Right ventricle myocardium superior (tissue), 1 donor: ENCODE data around the gene UBE2G1. TPM values are rescaled to one million over a fixed set of nuclear protein-coding genes. Genes with fewer than 3 reads are reported as not detected.
A peak's percentile ranks its signal among the peaks of the same experiment; 100 is the strongest.

ENCODE experiments used
- ATAC-seq: fragments of 200-7000 bp; cut with Tn5 transposase; one replicate; pipeline ENCODE4 v1.9.1; 2020; ENCODE audit warnings: mild to moderate bottlenecking; ENCODE audit not compliant: poor library complexity
- DNase-seq: peaks from one replicate; pipeline ENCODE4 v3.0.0-alpha.2; 2020
- intact Hi-C: fragments of 100-400 bp; cut with DNase I; formaldehyde crosslinking; loops from one replicate; pipeline ENCODE4 v1.11.2; 2022
- long read RNA-seq: library from polyadenylated mRNA; unstranded; transcript quantifications from one replicate; pipeline ENCODE4 v2.0.0, GENCODE V29; 2021
- total RNA-seq: library from RNA; stranded (reverse); fragmentation: NEBNext Ultra II Directional; extraction: Animal tissue kit (Norgen Biotek cat#: 25700); gene quantifications from one replicate; pipeline ENCODE4 v1.2.1, GENCODE V29; 2021
- donor health status: DM: no; HTN: yes; CAD: no; lungs with severe emphysema.

Gene UBE2G1
- 107 TPM for total RNA-seq
- long read RNA-seq, transcript UBE2G1-204 (7 exons, 1,514 nt), result minor isoform, 7 of 197 reads
- long read RNA-seq, transcript UBE2G1-201 (6 exons, 3,974 nt), result major isoform, 153 of 197 reads
- long read RNA-seq, transcript UBE2G1-203 (5 exons, 984 nt), result minor isoform, 10 of 197 reads
- long read RNA-seq, partial matches to known transcripts, result 2 of 197 reads
- long read RNA-seq, other reads (novel, unspliced or antisense), result 24 of 197 reads

GRCh38 chr17:4366327-4367063 lies at the start of gene UBE2G1:
Gene UBE2G1, minus strand, starts transcription at chr17:4366675. Its CDS starts 359 bp downstream, at chr17:4366316.
- ATAC-seq, result peak; percentile 93
- intact Hi-C loops, result loop anchor here (5.0 to 10.0 kb wide), 2 partner anchors 62 to 149 kb away; no protein-coding TSS in a partner anchor
- DNase-seq, result peak; percentile 99

GRCh38 chr17:4412933-4413831 lies 46.7 kb upstream of the UBE2G1 start:
- peak; percentile 98 for ATAC-seq
- intact Hi-C loops, result loop anchor here (2.0 to 5.0 kb wide), 2 partner anchors 198 to 216 kb away; no protein-coding TSS in a partner anchor
- peak; percentile 96 for DNase-seq

GRCh38 chr17:4411201-4411600 lies 44.7 kb upstream of the UBE2G1 start:
- no peak for ATAC-seq
- intact Hi-C loops, result loop anchor here (5.0 kb wide), 1 partner anchor 214 kb away; no protein-coding TSS in a partner anchor
- no peak for DNase-seq

DNA sequence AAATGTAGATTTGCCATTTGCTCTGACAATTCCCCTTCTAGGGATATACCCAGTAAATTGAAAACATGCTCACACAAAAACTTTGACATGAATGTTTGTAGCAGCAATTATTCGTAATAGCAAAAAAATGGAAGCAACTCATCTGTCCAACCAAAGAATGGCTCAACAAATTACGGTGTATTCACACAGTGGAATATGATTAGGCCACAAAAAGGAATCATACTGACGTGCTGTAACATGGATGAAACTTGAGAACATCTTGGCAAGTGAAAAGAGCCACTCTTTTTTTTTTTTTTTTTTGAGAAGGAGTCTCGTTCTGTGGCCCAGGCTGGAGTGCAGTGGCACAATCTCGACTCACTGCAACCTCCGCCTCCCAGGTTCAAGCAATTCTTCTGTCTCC lies 43.2 kb upstream of the UBE2G1 start:
- ATAC-seq, result no peak
- intact Hi-C loops, result loop anchor here (5.0 kb wide), 1 partner anchor 212 kb away; no protein-coding TSS in a partner anchor
- no peak for DNase-seq

DNA sequence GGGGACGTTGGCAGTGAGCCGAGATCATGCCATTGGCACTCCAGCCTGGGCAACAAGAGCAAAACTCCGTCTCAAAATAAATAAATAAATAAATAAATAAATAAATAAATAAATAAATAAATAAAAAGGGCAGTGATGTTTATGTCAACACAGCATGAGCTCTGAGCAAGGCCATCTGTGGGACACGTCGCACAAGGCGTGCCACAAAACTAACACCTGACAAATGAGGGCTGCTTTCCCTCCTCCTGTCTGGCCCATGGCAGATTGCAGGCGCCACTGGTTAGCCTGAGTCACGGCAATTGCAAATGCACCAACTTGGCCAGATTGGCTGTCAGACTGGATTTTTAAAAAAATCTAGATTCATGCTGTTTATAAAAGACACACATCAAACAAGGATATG lies 41.4 kb upstream of the UBE2G1 start:
- ATAC-seq (no peak), DNase-seq (no peak)
- intact Hi-C loops, result no loop called here

GRCh38 chr17:4407216-4407615 lies 40.7 kb upstream of the UBE2G1 start:
- intact Hi-C loops, result no loop called here
- DNase-seq (no peak), ATAC-seq (no peak)

GRCh38 chr17:4406386-4406785 lies 39.9 kb upstream of the UBE2G1 start:
- DNase-seq (no peak), ATAC-seq (no peak)
- intact Hi-C loops, result no loop called here

DNA sequence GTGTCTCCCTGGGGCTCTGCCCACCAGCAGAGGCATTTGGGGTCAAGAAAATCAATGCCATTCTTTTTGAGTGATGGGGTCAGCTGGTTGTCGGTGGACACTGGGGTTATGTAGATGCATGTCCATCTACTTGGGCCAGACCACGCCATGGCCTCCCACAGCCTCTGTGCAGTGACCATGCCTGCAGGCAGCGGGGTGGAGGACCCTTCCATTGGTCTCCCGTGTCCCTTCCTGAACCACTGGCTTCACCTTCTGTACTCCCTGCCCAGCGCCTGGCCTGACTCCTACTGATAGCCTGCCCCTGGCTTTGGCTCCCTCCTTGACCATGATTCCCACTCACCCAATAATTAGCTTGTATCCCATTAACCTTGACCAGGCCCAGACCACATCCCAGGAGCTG lies 39.2 kb upstream of the UBE2G1 start:
- ATAC-seq (no peak), DNase-seq (no peak)
- intact Hi-C loops, result no loop called here

- intact Hi-C loops, result no loop called here
- ATAC-seq (no peak), DNase-seq (no peak)
Observed at GRCh38 chr17:4405038-4405669, 38.7 kb upstream of the UBE2G1 start.

GRCh38 chr17:4397840-4398239 lies 31.4 kb upstream of the UBE2G1 start:
- DNase-seq (no peak), ATAC-seq (no peak)
- intact Hi-C loops, result no loop called here

DNA sequence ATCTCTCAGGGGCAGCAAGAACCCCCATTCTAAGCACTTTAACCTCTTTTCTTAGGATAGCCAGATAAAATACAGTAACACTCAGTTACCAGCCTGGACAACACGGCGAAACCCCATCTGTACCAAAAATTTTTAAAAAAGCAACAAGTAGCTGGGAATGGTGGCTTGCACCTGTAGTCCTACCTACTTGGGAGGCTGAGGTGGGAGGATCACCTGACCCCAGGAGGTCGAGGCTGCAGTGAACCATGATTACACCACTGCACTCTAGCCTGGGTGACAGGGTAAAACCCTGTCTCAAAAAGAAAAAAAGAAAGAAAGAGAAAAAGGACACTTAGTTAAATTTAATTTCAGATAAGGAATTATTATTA lies 28.6 kb upstream of the UBE2G1 start:
- intact Hi-C loops, result no loop called here
- DNase-seq (no peak), ATAC-seq (no peak)

- intact Hi-C loops, result no loop called here
- no peak for ATAC-seq
Observed at GRCh38 chr17:4394208-4395110, 28.0 kb upstream of the UBE2G1 start.

GRCh38 chr17:4393806-4394205 lies 27.3 kb upstream of the UBE2G1 start:
- ATAC-seq (no peak), DNase-seq (no peak)
- intact Hi-C loops, result no loop called here

More at GRCh38 chr17:4394208-4395110, 28.0 kb upstream of the UBE2G1 start:
- no peak for DNase-seq

- DNase-seq (no peak), ATAC-seq (no peak)
- intact Hi-C loops, result no loop called here
Observed at GRCh38 chr17:4389079-4389478, 22.6 kb upstream of the UBE2G1 start.

DNA sequence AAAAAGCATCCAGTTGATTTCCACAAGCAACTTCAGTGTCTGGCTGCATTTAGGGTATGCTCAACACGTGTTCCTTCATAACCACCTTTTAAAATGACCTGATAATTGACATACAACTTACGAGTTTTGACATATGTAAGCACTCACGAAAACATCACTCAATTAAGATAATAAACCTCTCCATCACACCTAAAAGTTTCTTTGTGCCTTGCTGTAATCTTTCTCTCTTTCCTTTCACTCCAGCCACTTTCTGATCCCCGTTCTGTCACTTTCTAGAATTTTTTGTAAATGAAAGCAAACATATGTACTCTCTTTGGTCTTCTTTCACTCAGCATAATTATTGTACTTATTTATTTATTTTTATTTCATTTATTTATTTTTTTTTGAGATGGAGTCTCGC lies 20.7 kb upstream of the UBE2G1 start:
- intact Hi-C loops, result no loop called here
- DNase-seq (no peak), ATAC-seq (no peak)

GRCh38 chr17:4386406-4386805 lies 19.9 kb upstream of the UBE2G1 start:
- no peak for ATAC-seq
- no peak for DNase-seq
- intact Hi-C loops, result no loop called here

GRCh38 chr17:4381690-4382671 lies 15.5 kb upstream of the UBE2G1 start:
- DNase-seq, result no peak
- intact Hi-C loops, result no loop called here
- ATAC-seq, result no peak
